WTC11 (cell line): Measurements from ENCODE around the gene ZFR2. TPM values are rescaled to one million over a fixed set of nuclear protein-coding genes. Genes with fewer than 3 reads are reported as not detected.

Source experiments
- ATAC-seq: fragments of 200-7000 bp; cut with Tn5 transposase; 2 replicates; pipeline ENCODE4 v1.10.0; 2021; ENCODE audit warnings: mild to moderate bottlenecking, moderate library complexity
- CTCF ChIA-PET: fragments of 300-600 bp; sonication (Branson Sonifier 250); formaldehyde crosslinking; loops from one replicate; lab custom pipeline; 2021; ENCODE audit warnings: antibody characterized with exemption; lab: Charles Lee
- POLR2A ChIA-PET: fragments of 350-600 bp; sonication (Branson Sonifier 250); formaldehyde crosslinking; loops from one replicate; lab custom pipeline; 2021; ENCODE audit warnings: antibody characterized with exemption; lab: Charles Lee
- DNase-seq: peaks from one replicate; pipeline ENCODE4 v3.0.0; 2021; ENCODE audit warnings: low spot score
- H3K27ac Mint-ChIP-seq: 2 replicates; pipeline ENCODE4 v1.8.0; 2021; ENCODE audit warnings: mixed read lengths
- H3K27me3 Mint-ChIP-seq: 2 replicates; pipeline ENCODE4 v1.8.0; 2021; ENCODE audit warnings: low read depth, mild to moderate bottlenecking, moderate library complexity, mixed read lengths
- H3K36me3 Mint-ChIP-seq: 2 replicates; pipeline ENCODE4 v1.8.0; 2021; ENCODE audit warnings: mixed read lengths
- H3K4me1 Mint-ChIP-seq: 2 replicates; pipeline ENCODE4 v1.8.0; 2022; ENCODE audit warnings: mixed read lengths
- H3K4me3 Mint-ChIP-seq: 2 replicates; pipeline ENCODE4 v1.8.0; 2021; ENCODE audit warnings: mild to moderate bottlenecking, moderate library complexity, mixed read lengths
- H3K9me3 Mint-ChIP-seq: 2 replicates; pipeline ENCODE4 v1.8.0; 2021; ENCODE audit warnings: mixed read lengths
- CREB1 ChIP-seq: sonication (generic); formaldehyde crosslinking; IDR thresholded peaks from 2 replicates; pipeline ENCODE4 v1.8.0; 2023; ENCODE audit warnings: mild to moderate bottlenecking, missing genetic modification reagents
- FOXJ3 ChIP-seq: sonication (generic); formaldehyde crosslinking; IDR thresholded peaks from 2 replicates; pipeline ENCODE4 v1.9.0; 2021; ENCODE audit warnings: missing genetic modification reagents, mild to moderate bottlenecking, borderline replicate concordance
- JUN ChIP-seq: sonication (generic); formaldehyde crosslinking; IDR thresholded peaks from 2 replicates; pipeline ENCODE4 v1.8.0; 2023; ENCODE audit warnings: mild to moderate bottlenecking, missing genetic modification reagents
- KAT7 ChIP-seq: sonication (generic); formaldehyde crosslinking; IDR thresholded peaks from 2 replicates; pipeline ENCODE4 v1.8.1; 2023; ENCODE audit warnings: missing genetic modification reagents, mild to moderate bottlenecking, borderline replicate concordance
- MXD4 ChIP-seq: fragments of 250-450 bp; sonication (Bioruptor Pico); IDR thresholded peaks from 2 replicates; pipeline ENCODE4 v1.8.0; 2021; ENCODE audit warnings: mild to moderate bottlenecking, moderate library complexity, borderline replicate concordance
- MYBL2 ChIP-seq: sonication (generic); formaldehyde crosslinking; IDR thresholded peaks from 2 replicates; pipeline ENCODE4 v1.8.1; 2023; ENCODE audit warnings: mild to moderate bottlenecking, moderate library complexity, missing genetic modification reagents
- NFYB ChIP-seq: sonication (generic); formaldehyde crosslinking; conservative IDR thresholded peaks from 2 replicates; pipeline ENCODE4 v1.8.0; 2022; ENCODE audit warnings: low read depth, missing genetic modification reagents
- PRRX2 ChIP-seq: fragments of 250-450 bp; sonication (Bioruptor Pico); IDR thresholded peaks from 2 replicates; pipeline ENCODE4 v1.8.0; 2021; ENCODE audit warnings: mild to moderate bottlenecking
- RORB ChIP-seq: fragments of 250-450 bp; sonication (Bioruptor Pico); IDR thresholded peaks from 2 replicates; pipeline ENCODE4 v1.9.0; 2021; ENCODE audit warnings: mild to moderate bottlenecking
- SOX15 ChIP-seq: fragments of 250-450 bp; sonication (Bioruptor Pico); IDR thresholded peaks from 2 replicates; pipeline ENCODE4 v1.9.0; 2021; ENCODE audit warnings: mild to moderate bottlenecking
- TCF7 ChIP-seq: sonication (generic); formaldehyde crosslinking; IDR thresholded peaks from 2 replicates; pipeline ENCODE4 v1.8.0; 2022; ENCODE audit warnings: mild to moderate bottlenecking, low read depth, missing genetic modification reagents, moderate library complexity
- ZNF121 ChIP-seq: sonication (generic); formaldehyde crosslinking; IDR thresholded peaks from 2 replicates; pipeline ENCODE4 v1.8.0; 2023; ENCODE audit warnings: missing genetic modification reagents
- ZNF232 ChIP-seq: sonication (generic); formaldehyde crosslinking; IDR thresholded peaks from 2 replicates; pipeline ENCODE4 v1.8.0; 2022; ENCODE audit warnings: mild to moderate bottlenecking, missing genetic modification reagents
- total RNA-seq: library from RNA; stranded (reverse); gene quantifications from 3 replicates; pipeline ENCODE4 v1.2.3, GENCODE V29; 2021
- TF ChIP-seq, protein P1 (sequence below): sonication (generic); formaldehyde crosslinking; IDR thresholded peaks from 2 replicates; pipeline ENCODE4 v1.8.1; 2023; ENCODE audit warnings: mild to moderate bottlenecking, missing genetic modification reagents, moderate library complexity
- TF ChIP-seq, protein P2 (sequence below): sonication (generic); formaldehyde crosslinking; IDR thresholded peaks from 2 replicates; pipeline ENCODE4 v1.8.1; 2022; ENCODE audit warnings: low read depth, mild to moderate bottlenecking, moderate library complexity, missing genetic modification reagents, borderline replicate concordance
- TF ChIP-seq, protein P3 (sequence below): sonication (generic); formaldehyde crosslinking; IDR thresholded peaks from 2 replicates; pipeline ENCODE4 v1.8.1; 2022; ENCODE audit warnings: mild to moderate bottlenecking, missing genetic modification reagents, moderate library complexity, borderline replicate concordance
- TF ChIP-seq, protein P4 (sequence below): sonication (generic); formaldehyde crosslinking; IDR thresholded peaks from 2 replicates; pipeline ENCODE4 v1.8.1; 2022; ENCODE audit warnings: mild to moderate bottlenecking, moderate library complexity, missing genetic modification reagents
- TF ChIP-seq, protein P5 (sequence below): sonication (generic); formaldehyde crosslinking; IDR thresholded peaks from 2 replicates; pipeline ENCODE4 v1.8.1; 2022; ENCODE audit warnings: missing genetic modification reagents, borderline replicate concordance
- TF ChIP-seq, protein P6 (sequence below): sonication (generic); formaldehyde crosslinking; IDR thresholded peaks from 2 replicates; pipeline ENCODE4 v1.8.1; 2023; ENCODE audit warnings: mild to moderate bottlenecking, missing genetic modification reagents
- TF ChIP-seq, protein P7 (sequence below): fragments of 250-450 bp; sonication (Bioruptor Pico); IDR thresholded peaks from 2 replicates; pipeline ENCODE4 v1.9.0; 2021; ENCODE audit warnings: moderate library complexity, mild to moderate bottlenecking, inconsistent platforms, borderline replicate concordance
- TF ChIP-seq, protein P8 (sequence below): sonication (generic); formaldehyde crosslinking; IDR thresholded peaks from 2 replicates; pipeline ENCODE4 v1.8.0; 2023; ENCODE audit warnings: missing genetic modification reagents
- TF ChIP-seq, protein P9 (sequence below): sonication (generic); formaldehyde crosslinking; IDR thresholded peaks from 2 replicates; pipeline ENCODE4 v1.8.0; 2022; ENCODE audit warnings: mild to moderate bottlenecking, missing genetic modification reagents

ZFR2 gene
- total RNA-seq, 1 experiment from 2014 or later: 17.5 TPM

DNA sequence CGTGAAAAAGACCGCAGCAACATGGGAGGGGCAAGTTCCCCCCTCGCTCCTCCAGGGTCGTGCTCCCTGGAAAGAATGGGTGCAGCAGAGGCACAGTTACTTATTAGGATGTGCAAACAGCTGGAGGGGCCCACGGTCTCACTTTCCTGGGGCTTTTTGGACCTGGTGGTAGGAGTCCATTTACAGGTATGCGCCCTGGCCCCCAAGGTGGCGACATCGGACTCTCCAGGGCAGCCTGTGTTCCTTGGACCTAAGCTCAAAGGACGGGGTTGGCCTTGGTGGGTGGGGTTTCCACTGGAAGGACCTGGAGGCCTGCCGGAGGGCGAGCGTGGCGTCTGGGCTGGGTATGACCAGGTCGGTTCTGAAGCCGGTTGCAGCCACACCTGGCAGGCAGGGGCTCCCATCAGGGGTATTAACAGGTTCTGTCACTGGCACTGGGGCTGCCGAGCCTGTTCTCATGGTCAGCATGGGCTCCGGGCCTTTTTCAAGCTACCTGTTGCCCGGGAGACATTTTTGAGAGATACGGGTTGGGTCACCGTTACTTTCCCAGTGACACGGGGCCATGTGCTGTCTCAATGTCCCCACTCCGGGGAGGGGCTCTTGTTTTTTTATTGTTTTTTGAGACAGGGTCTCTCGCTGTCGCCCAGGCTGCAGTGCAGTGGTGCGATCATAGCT lies 5.9 kb downstream of the ZFR2 start:
- Mint-ChIP-seq H3K27ac (no peak overlapping the region), H3K36me3 (0 out of 2 replicates have a peak, but pooled peaks cover 2% of the 10 kb centered on the region), H3K27me3 (peaks cover 6% of the 10 kb centered on the region), H3K9me3 (no peaks in the 10 kb centered on the region), H3K4me3 (no peak overlapping the region), H3K4me1 (peaks cover 11% of the 10 kb centered on the region)
- ChIA-PET POLR2A (interaction anchor here (0.6 to 1.0 kb wide), 3 partner anchors 101 to 109 kb away, joined by 3 to 5 read pairs (median 3); partner anchors contain the start of genes APBA3 and MRPL54), CTCF (interaction anchor here (0.8 to 2.2 kb wide), 5 partner anchors 14 to 277 kb away, joined by 4 to 10 read pairs (median 5); partner anchors contain the start of gene NMRK2)
- DNase-seq (peak; percentile 18), ATAC-seq (peak; percentile 38)
- TF ChIP-seq, protein P1, sequence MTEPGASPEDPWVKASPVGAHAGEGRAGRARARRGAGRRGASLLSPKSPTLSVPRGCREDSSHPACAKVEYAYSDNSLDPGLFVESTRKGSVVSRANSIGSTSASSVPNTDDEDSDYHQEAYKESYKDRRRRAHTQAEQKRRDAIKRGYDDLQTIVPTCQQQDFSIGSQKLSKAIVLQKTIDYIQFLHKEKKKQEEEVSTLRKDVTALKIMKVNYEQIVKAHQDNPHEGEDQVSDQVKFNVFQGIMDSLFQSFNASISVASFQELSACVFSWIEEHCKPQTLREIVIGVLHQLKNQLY (CRISPR knock-in tag): no peak
- TF ChIP-seq, protein P2, sequence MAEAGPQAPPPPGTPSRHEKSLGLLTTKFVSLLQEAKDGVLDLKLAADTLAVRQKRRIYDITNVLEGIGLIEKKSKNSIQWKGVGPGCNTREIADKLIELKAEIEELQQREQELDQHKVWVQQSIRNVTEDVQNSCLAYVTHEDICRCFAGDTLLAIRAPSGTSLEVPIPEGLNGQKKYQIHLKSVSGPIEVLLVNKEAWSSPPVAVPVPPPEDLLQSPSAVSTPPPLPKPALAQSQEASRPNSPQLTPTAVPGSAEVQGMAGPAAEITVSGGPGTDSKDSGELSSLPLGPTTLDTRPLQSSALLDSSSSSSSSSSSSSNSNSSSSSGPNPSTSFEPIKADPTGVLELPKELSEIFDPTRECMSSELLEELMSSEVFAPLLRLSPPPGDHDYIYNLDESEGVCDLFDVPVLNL (CRISPR knock-in tag): no peak
- TF ChIP-seq, protein P3, sequence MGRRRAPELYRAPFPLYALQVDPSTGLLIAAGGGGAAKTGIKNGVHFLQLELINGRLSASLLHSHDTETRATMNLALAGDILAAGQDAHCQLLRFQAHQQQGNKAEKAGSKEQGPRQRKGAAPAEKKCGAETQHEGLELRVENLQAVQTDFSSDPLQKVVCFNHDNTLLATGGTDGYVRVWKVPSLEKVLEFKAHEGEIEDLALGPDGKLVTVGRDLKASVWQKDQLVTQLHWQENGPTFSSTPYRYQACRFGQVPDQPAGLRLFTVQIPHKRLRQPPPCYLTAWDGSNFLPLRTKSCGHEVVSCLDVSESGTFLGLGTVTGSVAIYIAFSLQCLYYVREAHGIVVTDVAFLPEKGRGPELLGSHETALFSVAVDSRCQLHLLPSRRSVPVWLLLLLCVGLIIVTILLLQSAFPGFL (CRISPR knock-in tag): no peak
- TF ChIP-seq, protein P4, sequence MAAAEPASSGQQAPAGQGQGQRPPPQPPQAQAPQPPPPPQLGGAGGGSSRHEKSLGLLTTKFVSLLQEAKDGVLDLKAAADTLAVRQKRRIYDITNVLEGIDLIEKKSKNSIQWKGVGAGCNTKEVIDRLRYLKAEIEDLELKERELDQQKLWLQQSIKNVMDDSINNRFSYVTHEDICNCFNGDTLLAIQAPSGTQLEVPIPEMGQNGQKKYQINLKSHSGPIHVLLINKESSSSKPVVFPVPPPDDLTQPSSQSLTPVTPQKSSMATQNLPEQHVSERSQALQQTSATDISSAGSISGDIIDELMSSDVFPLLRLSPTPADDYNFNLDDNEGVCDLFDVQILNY (CRISPR knock-in tag): no peak
- TF ChIP-seq NFYB (CRISPR knock-in tag): no peak
- no peak for TF ChIP-seq ZNF232 (CRISPR knock-in tag)
- TF ChIP-seq KAT7: no peak
- TF ChIP-seq JUN (CRISPR knock-in tag): no peak
- no peak for TF ChIP-seq FOXJ3 (CRISPR knock-in tag)
- TF ChIP-seq CREB1 (CRISPR knock-in tag): no peak
- TF ChIP-seq, protein P5, sequence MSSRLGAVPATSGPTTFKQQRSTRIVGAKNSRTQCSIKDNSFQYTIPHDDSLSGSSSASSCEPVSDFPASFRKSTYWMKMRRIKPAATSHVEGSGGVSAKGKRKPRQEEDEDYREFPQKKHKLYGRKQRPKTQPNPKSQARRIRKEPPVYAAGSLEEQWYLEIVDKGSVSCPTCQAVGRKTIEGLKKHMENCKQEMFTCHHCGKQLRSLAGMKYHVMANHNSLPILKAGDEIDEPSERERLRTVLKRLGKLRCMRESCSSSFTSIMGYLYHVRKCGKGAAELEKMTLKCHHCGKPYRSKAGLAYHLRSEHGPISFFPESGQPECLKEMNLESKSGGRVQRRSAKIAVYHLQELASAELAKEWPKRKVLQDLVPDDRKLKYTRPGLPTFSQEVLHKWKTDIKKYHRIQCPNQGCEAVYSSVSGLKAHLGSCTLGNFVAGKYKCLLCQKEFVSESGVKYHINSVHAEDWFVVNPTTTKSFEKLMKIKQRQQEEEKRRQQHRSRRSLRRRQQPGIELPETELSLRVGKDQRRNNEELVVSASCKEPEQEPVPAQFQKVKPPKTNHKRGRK (CRISPR knock-in tag): no peak
- TF ChIP-seq ZNF121 (CRISPR knock-in tag): no peak
- TF ChIP-seq TCF7: no peak
- no peak for TF ChIP-seq PRRX2 (CRISPR knock-in tag)

DNA sequence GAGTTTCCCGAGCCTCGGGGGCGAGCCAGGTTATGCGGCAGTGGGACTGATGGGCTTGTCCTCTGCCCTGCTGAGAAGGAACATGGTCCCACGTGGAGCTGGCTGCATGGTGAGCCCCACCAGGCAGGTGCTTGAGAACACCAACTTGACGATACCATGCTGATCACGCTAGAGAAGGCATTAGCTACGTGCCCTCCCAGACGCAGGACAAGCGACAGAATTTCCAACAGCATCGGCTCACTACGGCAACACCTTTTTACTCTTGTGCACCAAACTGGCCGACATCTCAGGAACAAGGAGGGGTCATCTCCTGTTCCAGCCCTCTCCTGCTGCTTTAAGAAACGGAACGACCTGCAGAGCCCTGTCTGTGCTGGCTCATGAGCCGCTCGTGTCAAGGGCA lies 8.3 kb downstream of the ZFR2 start:
- Mint-ChIP-seq H3K4me1 (no peaks in the 10 kb centered on the region), H3K4me3 (no peak overlapping the region), H3K9me3 (no peaks in the 10 kb centered on the region), H3K27ac (no peak overlapping the region), H3K27me3 (no peaks in the 10 kb centered on the region; the same call in 1 of the 2 replicates), H3K36me3 (peaks cover 6% of the 10 kb centered on the region; the same call in 1 of the 2 replicates)
- no peak for ATAC-seq
- DNase-seq: no peak
- CTCF ChIA-PET: interaction anchor here (1.0 kb wide), 1 partner anchor 127 kb away, joined by 3 read pairs; no protein-coding TSS in a partner anchor
- POLR2A ChIA-PET: no interaction called here
- TF ChIP-seq MYBL2 (CRISPR knock-in tag) (no peak), SOX15 (CRISPR knock-in tag) (no peak), MXD4 (CRISPR knock-in tag) (no peak), TCF7 (no peak), RORB (CRISPR knock-in tag) (no peak)
- TF ChIP-seq, protein P6, sequence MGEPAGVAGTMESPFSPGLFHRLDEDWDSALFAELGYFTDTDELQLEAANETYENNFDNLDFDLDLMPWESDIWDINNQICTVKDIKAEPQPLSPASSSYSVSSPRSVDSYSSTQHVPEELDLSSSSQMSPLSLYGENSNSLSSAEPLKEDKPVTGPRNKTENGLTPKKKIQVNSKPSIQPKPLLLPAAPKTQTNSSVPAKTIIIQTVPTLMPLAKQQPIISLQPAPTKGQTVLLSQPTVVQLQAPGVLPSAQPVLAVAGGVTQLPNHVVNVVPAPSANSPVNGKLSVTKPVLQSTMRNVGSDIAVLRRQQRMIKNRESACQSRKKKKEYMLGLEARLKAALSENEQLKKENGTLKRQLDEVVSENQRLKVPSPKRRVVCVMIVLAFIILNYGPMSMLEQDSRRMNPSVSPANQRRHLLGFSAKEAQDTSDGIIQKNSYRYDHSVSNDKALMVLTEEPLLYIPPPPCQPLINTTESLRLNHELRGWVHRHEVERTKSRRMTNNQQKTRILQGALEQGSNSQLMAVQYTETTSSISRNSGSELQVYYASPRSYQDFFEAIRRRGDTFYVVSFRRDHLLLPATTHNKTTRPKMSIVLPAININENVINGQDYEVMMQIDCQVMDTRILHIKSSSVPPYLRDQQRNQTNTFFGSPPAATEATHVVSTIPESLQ (CRISPR knock-in tag): no peak
- TF ChIP-seq, protein P7, sequence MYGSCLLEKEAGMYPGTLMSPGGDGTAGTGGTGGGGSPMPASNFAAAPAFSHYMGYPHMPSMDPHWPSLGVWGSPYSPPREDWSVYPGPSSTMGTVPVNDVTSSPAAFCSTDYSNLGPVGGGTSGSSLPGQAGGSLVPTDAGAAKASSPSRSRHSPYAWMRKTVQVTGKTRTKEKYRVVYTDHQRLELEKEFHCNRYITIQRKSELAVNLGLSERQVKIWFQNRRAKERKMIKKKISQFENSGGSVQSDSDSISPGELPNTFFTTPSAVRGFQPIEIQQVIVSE (CRISPR knock-in tag): no peak
- TF ChIP-seq, protein P3 (CRISPR knock-in tag): no peak
- TF ChIP-seq, protein P8, sequence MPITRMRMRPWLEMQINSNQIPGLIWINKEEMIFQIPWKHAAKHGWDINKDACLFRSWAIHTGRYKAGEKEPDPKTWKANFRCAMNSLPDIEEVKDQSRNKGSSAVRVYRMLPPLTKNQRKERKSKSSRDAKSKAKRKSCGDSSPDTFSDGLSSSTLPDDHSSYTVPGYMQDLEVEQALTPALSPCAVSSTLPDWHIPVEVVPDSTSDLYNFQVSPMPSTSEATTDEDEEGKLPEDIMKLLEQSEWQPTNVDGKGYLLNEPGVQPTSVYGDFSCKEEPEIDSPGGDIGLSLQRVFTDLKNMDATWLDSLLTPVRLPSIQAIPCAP (CRISPR knock-in tag): no peak
- TF ChIP-seq, protein P9, sequence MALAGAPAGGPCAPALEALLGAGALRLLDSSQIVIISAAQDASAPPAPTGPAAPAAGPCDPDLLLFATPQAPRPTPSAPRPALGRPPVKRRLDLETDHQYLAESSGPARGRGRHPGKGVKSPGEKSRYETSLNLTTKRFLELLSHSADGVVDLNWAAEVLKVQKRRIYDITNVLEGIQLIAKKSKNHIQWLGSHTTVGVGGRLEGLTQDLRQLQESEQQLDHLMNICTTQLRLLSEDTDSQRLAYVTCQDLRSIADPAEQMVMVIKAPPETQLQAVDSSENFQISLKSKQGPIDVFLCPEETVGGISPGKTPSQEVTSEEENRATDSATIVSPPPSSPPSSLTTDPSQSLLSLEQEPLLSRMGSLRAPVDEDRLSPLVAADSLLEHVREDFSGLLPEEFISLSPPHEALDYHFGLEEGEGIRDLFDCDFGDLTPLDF (CRISPR knock-in tag): no peak
